Measurements from ENCODE around the gene RSL1D1.
"Not testable (repeated sequence)": the region's sequence is repeated elsewhere in the genome, so short reads cannot be mapped to it uniquely, and the experiment has no call there.

Gene RSL1D1

DNA sequence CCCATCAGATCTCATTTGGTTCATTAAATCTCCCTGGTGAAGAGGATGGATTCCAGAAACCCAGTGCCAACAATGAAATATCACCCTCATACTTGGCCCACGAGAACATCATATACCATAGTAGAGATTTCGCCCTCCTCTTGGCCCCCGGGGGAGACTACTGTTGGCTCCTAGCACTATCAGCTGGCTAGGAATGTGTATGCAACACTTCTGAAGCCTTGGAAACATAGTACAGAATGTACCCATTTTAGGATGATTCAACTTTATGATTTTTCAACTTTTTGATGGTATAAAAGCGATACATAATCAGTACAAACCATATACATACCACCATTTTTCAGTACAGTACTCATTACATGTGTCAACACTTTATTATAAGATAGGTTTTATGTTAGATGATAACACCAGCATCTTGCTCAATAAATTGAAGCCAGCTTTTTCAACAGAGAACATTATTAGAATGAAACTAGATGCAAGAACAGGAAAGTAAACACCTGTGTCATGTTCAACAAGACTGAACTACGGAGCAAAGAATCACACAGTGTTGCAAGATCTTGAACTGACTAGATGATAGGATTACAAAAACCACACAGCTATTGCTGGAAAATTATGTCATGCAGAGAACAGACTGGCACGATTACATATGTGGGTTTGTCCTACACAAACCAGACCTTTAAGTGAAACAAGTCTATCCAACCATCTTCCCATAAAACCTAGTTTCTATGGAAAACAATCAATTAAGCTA is 17.2 kb downstream of the RSL1D1 start:
- TF ChIP-seq ZNF274 (IDR thresholded peaks at IDR 0.05; ENCODE audit: low read depth, low read length): no peak
- H3K4me3 ChIP-seq (ENCODE audit: low read length): no peak overlapping the region

DNA sequence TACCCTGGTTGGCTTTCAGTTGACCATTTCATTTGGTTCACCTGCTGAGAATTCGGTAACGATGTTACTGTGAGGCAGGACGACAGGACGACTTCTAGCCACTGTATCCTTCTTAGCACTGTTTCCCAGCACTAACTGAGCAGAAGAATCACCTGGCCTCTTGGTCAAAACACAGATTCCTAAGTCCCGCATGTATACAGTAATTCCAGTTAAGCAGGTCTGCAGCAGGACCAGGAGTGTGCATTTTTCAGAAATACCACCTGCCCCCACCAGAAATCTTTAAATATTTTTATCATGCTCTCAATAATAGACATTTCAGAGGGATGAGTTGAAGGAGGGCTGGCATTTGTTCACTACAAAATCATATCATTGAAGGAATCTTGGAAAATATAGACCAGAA is 22.6 kb downstream of the RSL1D1 start:
- no peak for TF ChIP-seq ZNF274 (IDR thresholded peaks at IDR 0.05; ENCODE audit: low read depth, low read length)
- H3K4me3 ChIP-seq (ENCODE audit: low read length): no peak overlapping the region

DNA sequence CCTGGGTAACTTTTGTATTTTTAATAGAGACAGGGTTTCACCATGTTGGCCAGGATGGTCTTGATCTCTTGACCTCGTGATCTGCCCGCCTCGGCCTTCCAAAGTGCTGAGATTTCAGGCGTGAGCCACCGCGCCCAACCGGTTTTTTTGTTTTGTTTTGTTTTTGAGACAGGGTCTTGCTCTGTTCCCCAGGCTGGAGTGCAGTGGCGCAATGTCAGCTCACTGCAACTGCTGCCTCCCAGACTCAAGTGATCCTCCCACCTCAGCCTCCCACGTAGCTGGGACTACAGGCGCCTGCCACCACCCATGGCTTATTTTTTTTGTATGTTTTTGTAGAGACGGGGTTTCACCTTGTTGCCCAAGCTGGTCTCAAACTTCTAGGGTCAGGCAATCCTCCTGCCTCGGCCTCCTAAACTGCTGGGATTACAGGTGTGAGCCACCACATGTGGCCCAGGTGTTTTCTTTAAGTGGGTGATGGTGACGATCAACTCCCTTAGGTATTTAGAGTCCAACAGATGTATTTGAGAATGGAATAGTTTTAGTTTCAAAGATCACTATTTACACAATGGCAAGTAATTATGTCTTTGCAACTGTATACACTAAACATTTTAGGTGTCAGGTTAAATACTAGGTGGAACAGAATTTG is 25.7 kb downstream of the RSL1D1 start:
- not testable (repeated sequence) for H3K4me3 ChIP-seq (ENCODE audit: low read length)

DNA sequence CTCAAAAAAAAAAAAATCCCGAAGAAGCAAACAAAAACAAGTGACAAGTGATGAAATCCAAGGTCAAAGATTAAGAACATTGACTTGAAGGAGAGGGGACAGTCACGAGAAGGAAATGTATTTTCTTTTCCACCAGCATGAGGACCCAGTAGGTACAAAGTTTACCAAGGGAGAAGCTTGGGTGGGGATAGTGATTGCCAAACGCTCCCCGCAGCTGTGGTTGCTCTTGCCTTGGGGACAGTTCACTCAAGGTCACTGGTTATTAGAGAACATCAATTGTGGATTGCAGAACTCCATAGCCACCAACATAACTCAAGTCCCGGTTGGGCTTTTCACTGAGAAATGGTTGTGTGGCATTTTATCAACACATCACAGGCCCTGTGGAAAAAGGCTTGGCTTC is 27.0 kb downstream of the RSL1D1 start:
- H3K4me3 ChIP-seq (ENCODE audit: low read length): no peak overlapping the region
- no peak for TF ChIP-seq ZNF274 (IDR thresholded peaks at IDR 0.05; ENCODE audit: low read depth, low read length)

DNA sequence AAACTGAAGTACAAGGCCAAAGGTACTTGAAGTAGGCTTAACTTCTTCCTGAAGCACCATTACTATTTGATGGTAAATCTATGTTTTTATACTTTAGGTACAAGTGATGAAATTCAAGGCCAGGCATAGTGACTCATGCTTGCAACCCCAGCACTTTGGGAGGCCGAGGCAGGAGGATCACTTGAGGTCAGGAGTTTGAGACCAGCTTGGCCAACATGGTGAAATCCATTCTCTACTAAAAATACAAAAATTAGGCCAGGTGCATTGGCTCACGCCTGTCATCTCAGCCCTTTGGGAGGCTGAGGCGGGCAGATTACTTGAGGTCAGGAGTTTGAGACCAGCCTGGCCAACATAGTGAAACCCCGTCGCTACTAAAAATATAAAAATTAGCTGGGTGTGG is 27.7 kb downstream of the RSL1D1 start:
- not testable (repeated sequence) for H3K4me3 ChIP-seq (ENCODE audit: low read length)

DNA sequence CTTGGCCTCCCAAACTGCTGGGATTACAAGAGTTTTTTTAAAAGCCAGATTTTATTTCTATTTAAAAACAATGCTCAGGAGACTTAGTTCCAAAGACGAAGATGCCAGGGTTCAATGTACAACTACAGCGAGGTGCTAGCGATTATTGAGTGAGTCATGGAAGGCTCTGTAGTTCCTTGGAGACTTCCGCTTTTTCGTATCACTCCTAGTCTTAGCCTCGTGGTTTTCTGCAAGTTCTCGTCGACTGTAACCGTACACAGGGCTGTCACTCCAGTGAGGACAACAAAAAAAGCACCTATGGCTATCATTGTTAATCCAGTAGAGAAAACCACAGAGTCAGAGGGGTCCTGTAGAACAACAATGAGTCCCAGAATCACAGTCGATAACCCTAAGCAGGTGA is 31.5 kb downstream of the RSL1D1 start:
- H3K4me3 ChIP-seq (ENCODE audit: low read length): no peak overlapping the region
- no peak for TF ChIP-seq ZNF274 (IDR thresholded peaks at IDR 0.05; ENCODE audit: low read depth, low read length)

DNA sequence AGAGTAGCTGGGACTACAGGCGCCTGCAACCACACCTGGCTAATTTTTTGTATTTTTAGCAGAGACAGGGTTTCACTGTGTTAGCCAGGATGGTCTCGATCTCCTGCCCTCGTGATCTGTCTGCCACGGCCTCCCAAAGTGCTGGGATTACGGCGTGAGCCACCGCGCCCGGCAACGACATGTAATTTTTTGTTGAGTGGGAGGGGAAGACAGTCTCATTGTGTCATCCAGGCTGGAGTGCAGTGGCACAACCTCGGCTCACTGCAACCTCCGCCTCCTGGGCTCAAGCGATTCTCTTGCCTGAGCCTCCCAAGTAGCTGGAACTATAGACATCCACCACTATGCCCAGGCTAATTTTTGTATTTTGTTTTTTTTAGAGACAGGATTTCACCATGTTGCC is 32.4 kb downstream of the RSL1D1 start:
- H3K4me3 ChIP-seq (ENCODE audit: low read length): not testable (repeated sequence)

DNA sequence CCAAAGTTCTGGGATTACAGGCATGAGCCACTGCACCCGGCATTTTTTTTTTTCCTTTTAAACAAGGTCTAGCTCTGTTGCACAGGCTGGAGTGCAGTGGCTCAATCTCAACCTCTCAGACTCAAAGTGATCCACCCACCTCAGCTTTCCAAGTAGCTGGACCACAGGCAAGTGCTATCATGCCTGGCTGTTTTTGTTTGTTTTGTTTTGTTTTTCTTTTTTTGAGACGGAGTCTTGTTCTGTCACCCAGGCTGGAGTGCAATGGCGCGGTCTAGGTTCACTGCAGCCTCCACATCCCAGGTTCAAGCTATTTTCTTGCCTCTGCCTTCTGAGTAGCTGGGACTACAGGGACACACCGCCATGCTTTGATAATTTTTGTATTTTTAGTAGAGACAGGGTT is 35.2 kb downstream of the RSL1D1 start:
- no peak overlapping the region for H3K4me3 ChIP-seq (ENCODE audit: low read length)
- no peak for TF ChIP-seq ZNF274 (IDR thresholded peaks at IDR 0.05; ENCODE audit: low read depth, low read length)

DNA sequence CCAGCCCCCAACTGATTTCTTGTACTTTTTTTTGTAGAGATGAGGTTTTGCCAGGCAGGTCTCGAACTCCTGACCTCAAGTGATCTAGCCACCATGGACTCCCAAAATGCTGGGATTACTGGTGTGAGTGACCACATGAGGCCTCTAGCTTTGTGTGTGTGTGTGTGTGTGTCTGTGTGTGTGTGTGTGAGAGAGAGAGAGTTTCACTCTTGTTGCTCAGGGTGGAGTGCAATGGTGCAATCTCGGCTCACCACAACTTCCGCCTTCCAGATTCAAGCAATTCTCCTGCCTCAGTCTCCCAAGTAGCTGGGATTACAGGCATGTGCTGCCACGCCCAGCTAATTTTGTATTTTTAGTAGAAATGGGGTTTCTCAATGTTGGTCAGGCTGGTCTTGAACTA is 36.5 kb downstream of the RSL1D1 start:
- H3K4me3 ChIP-seq (ENCODE audit: low read length): not testable (repeated sequence)

DNA sequence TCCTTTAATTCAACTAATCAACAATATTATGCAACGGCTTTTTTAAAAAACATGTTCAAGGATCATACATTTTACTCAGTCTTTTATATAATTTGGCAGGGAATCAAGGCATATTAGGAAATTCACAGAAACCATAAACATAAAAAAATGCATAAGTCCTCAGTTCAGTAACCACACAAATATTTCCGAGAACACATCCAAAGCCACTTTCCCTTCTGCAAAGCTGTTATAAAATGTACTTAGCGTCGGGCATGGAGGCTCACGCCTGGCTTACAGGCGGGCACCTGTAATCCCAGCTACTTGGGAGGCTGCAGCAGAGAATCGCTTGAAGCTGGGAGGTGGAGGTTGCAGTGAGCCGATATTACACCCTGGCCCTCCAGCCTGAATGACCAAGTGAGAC is 44.6 kb downstream of the RSL1D1 start:
- TF ChIP-seq ZNF274 (IDR thresholded peaks at IDR 0.05; ENCODE audit: low read depth, low read length): no peak
- no peak overlapping the region for H3K4me3 ChIP-seq (ENCODE audit: low read length)

DNA sequence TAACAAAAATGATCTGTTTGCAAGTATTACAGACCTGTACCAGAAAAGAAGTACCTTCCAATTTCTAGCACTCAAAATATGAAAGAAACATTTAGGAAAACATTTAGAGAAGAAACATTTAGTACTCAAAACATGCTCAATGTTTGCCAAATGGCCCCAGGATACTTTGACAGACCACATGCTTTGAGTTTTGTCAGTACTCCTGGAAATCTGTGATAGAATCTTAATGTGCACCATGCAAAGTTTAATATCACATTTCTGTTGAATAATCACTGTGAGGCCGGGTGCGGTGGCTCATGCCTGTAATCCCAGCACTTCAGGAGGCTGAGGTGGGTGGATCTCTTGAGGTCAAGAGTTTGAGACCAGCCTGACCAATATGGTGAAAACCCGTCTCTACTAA is 45.8 kb downstream of the RSL1D1 start:
- TF ChIP-seq ZNF274 (IDR thresholded peaks at IDR 0.05; ENCODE audit: low read depth, low read length): no peak
- no peak overlapping the region for H3K4me3 ChIP-seq (ENCODE audit: low read length)

DNA sequence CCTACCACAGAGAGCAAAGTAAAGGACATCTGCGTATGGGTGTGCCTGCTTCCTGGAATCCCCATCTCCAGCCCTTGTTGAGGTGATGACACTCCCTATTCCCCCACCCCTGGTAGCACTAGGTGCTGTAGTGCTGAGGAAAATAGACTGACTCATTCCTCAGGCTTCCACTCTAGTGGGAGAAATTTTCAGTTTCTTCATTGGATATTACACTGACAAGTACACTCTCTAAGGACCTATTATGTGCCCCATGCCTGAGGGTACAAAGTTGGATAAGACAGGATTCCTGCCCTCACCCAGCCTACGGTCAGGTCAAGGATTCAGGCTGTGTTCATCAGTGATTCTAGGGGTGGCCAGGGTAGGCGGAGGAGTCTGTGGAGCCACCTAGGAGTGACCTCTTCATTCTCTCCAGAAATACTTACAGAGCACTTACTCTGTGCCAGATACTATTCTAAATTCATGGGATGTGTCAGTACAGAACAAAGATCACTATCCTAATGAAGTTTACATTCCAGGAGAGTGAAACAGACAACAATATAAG is 49.8 kb downstream of the RSL1D1 start:
- H3K4me3 ChIP-seq (ENCODE audit: low read length): no peak overlapping the region
- TF ChIP-seq ZNF274 (IDR thresholded peaks at IDR 0.05; ENCODE audit: low read depth, low read length): no peak

DNA sequence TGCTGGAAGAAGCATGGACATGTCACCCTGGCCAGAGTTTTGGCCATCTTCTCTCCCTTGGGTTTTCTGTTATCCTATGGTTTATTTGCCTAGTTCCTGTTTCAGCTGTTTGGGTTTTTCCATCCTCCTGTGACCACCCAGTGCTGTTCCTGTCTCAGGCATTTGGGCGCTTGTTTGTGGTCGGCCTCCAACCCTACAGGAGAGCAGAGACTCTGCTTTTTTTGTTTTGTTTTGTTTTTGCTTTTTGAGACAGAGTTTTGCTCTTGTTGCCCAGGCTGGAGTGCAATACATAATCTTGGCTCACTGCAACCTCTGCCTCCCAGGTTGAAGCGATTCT is 51.0 kb downstream of the RSL1D1 start:
- H3K4me3 ChIP-seq (ENCODE audit: low read length): peak overlapping the region; percentile 73; the same call in 1 of the 2 replicates

DNA sequence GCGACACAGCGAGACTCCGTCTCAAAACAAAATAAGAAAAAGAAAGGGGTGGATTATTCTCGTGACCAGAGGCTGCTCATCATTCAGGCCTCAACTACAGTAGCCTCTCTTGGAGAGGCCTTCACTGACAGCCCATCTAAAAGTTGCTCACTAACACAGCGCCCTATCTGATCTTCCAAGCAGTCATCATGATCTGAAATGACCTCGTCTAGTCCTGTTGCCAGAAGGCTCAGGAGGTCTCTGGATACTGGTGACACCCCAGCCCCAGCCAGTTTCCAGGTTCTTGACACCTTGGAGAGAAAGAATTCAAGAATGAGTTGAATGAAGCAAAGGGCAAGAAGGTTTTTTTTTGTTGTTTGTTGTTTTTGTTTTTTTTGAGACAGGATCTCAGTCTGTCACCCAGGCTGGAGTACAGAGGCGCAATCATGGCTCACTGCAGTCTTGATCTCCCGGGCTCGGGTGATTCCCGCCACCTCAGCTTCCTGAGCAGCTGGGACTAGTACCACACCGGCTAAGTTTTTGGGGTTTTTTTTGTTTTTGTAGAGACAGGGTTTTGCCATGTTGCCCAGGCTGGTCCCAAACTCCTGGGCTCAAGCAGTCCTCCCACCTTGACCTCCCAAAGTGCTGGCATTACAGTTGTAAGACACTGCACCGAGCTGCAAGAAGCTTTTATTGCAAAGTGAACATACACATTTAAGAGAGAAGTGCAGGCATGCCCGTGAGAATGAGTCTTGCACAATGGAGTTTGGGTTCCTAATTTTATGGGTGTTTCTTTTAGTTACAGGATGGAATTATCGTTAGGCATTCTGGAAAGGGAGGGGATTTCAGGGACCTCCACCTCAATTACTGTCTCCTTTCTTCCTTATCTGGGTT is 51.6 kb downstream of the RSL1D1 start:
- TF ChIP-seq ZNF274 (IDR thresholded peaks at IDR 0.05; ENCODE audit: low read depth, low read length): no peak

More for the DNA sequence above, 51.0 kb downstream of the RSL1D1 start:
- no peak for TF ChIP-seq ZNF274 (IDR thresholded peaks at IDR 0.05; ENCODE audit: low read depth, low read length)

DNA sequence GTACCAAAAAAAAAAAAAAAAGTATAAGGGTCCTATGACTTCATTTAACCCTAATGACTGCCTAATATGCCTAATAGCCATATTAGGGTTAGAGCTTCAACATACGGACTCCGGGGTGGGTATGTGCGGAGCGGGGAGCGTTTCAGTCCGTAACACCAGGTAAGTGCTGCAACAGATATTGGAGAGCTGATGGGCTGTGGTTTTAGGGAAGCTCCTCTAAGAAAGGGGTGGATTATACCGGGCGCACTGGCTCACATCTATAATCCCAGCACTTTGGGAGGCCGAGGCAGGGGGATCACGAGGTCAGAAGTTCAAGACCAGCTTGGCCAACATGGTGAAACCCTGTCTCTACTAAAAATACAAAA is 52.3 kb downstream of the RSL1D1 start:
- TF ChIP-seq ZNF274 (IDR thresholded peaks at IDR 0.05; ENCODE audit: low read depth, low read length): no peak
- H3K4me3 ChIP-seq (ENCODE audit: low read length): peak overlapping the region; percentile 73; the same call in 1 of the 2 replicates

More for the DNA sequence above, 51.6 kb downstream of the RSL1D1 start:
- H3K4me3 ChIP-seq (ENCODE audit: low read length): peak overlapping the region; percentile 73; the same call in 1 of the 2 replicates

Measured in GM08714 (cell line).